CD4-positive, alpha-beta memory T cell (primary cell): ENCODE results near the gene VAT1L. TPM values are rescaled to one million over a fixed set of nuclear protein-coding genes. Genes with fewer than 3 reads are reported as not detected.

Experiments used
- CTCF ChIA-PET: fragments of 350-600 bp; sonication (Branson Sonifier 250); formaldehyde crosslinking; loops from one replicate; lab custom pipeline; 2021; ENCODE audit warnings: inconsistent platforms; ENCODE audit not compliant: partially characterized antibody; lab: Charles Lee
- POLR2A ChIA-PET: fragments of 350-600 bp; sonication (Branson Sonifier 250); formaldehyde crosslinking; loops from one replicate; lab custom pipeline; 2021; ENCODE audit not compliant: partially characterized antibody; lab: Charles Lee
- DNase-seq, 5 donors: peaks; one replicate each; pipeline versions ENCODE4 v3.0.0 to v3.0.0-alpha.2; 2020 to 2022; ENCODE audit warnings: mixed read lengths in 1 of 5
- H3K27ac ChIP-seq: one replicate; pipeline ENCODE4 v1.7.0; 2013; ENCODE audit warnings: low read depth, low read length
- H3K27me3 ChIP-seq: 2 replicates; pipeline ENCODE4 v1.7.0; 2013; ENCODE audit warnings: mild to moderate bottlenecking, low read length, moderate library complexity; ENCODE audit not compliant: insufficient read depth
- H3K36me3 ChIP-seq: 2 replicates; pipeline ENCODE4 v1.7.0; 2013; ENCODE audit warnings: mild to moderate bottlenecking, low read length, moderate library complexity; ENCODE audit not compliant: insufficient read depth
- H3K4me1 ChIP-seq: 2 replicates; pipeline ENCODE4 v1.7.0; 2013; ENCODE audit warnings: mild to moderate bottlenecking, low read length, moderate library complexity; ENCODE audit not compliant: insufficient read depth
- H3K4me3 ChIP-seq, 2 donors: one replicate each; pipeline ENCODE4 v1.7.0; 2013; ENCODE audit warnings: low read length in 2 of 2, mild to moderate bottlenecking in 1 of 2
- H3K9me3 ChIP-seq, 2 donors: one replicate each; pipeline ENCODE4 v1.7.0; 2013; ENCODE audit warnings: low read length in 2 of 2, control low read depth in 1 of 2; ENCODE audit not compliant: control insufficient read depth in 1 of 2
- H3K27ac Mint-ChIP-seq, 7 donors: one replicate each; pipeline ENCODE4 v1.8.0; 2020 to 2021; ENCODE audit warnings: mixed read lengths in 7 of 7, mild to moderate bottlenecking in 6 of 7, inconsistent platforms in 3 of 7, moderate library complexity in 3 of 7
- H3K27me3 Mint-ChIP-seq, 2 donors: one replicate each; pipeline ENCODE4 v1.8.0; 2020 to 2021; ENCODE audit warnings: mixed read lengths in 2 of 2
- H3K36me3 Mint-ChIP-seq, 2 donors: one replicate each; pipeline ENCODE4 v1.8.0; 2020 to 2021; ENCODE audit warnings: mixed read lengths in 2 of 2, inconsistent platforms in 1 of 2, mild to moderate bottlenecking in 1 of 2
- H3K4me1 Mint-ChIP-seq, 4 donors: one replicate each; pipeline ENCODE4 v1.8.0; 2020 to 2021; ENCODE audit warnings: mixed read lengths in 4 of 4, mild to moderate bottlenecking in 1 of 4
- H3K4me3 Mint-ChIP-seq, 8 donors: one replicate each; pipeline ENCODE4 v1.8.0; 2020 to 2021; ENCODE audit warnings: mixed read lengths in 8 of 8, mild to moderate bottlenecking in 7 of 8, moderate library complexity in 6 of 8, inconsistent platforms in 3 of 8
- H3K9me3 Mint-ChIP-seq, 8 donors: one replicate each; pipeline ENCODE4 v1.8.0; 2020 to 2021; ENCODE audit warnings: mixed read lengths in 8 of 8, mild to moderate bottlenecking in 5 of 8, inconsistent platforms in 3 of 8, moderate library complexity in 1 of 8
- intact Hi-C: fragments of 100-400 bp; cut with micrococcal nuclease; formaldehyde crosslinking; loops from one replicate; pipeline ENCODE4 v1.15.1; 2023
- polyA plus RNA-seq, 2 donors: library from polyadenylated mRNA; unstranded; fragments of 300-500 nt; fragmentation: Illumina TruSeq; gene quantifications; one replicate each; pipeline ENCODE4 v1.2.3, GENCODE V29; 2021
- total RNA-seq, 2 experiments: library from RNA; stranded (reverse); gene quantifications; one replicate each; pipeline ENCODE4 v1.2.3, GENCODE V29; 2021

The VAT1L gene
- total and polyA plus RNA-seq, 4 experiments from 2014 or later, result not detected

DNA sequence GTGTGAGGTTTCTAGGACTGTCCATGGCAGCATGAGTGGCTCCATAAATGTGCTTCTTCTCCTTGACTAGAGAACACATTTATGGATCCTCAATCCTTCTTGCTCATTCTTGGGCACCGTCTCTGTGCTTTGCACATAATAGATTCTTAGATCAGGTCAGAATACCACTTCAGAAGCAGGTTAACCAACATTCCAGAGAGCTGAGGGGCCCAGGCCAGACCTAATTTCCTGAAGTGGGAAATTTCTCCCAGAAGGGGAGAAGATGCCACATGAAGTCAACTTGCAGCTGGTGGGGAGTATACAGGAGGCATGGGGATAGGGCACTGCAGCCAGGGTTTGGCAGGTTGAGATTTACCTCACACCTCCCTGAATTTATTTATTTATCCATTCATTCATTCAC is 24.4 kb upstream of the VAT1L start:
- ChIA-PET CTCF (no interaction called here), POLR2A (no interaction called here)
- H3K36me3 Mint-ChIP-seq, result no peaks in the 10 kb centered on the region
- no peak overlapping the region for H3K27ac Mint-ChIP-seq
- Histone ChIP-seq H3K27ac (no peak overlapping the region), H3K27me3 (no peaks in the 10 kb centered on the region), H3K4me3 (no peak overlapping the region), H3K36me3 (no peaks in the 10 kb centered on the region), H3K9me3 (no peaks in the 10 kb centered on the region), H3K4me1 (no peaks in the 10 kb centered on the region)
- peaks cover 6 to 9% of the 10 kb centered on the region in 2 donors for H3K27me3 Mint-ChIP-seq
- H3K4me3 Mint-ChIP-seq, result no peak overlapping the region
- no peaks in the 10 kb centered on the region for H3K4me1 Mint-ChIP-seq
- intact Hi-C loops, result no loop called here
- DNase-seq, result no peak
- H3K9me3 Mint-ChIP-seq, result peaks cover 0 to 2% (median 0%) of the 10 kb centered on the region in 8 donors

DNA sequence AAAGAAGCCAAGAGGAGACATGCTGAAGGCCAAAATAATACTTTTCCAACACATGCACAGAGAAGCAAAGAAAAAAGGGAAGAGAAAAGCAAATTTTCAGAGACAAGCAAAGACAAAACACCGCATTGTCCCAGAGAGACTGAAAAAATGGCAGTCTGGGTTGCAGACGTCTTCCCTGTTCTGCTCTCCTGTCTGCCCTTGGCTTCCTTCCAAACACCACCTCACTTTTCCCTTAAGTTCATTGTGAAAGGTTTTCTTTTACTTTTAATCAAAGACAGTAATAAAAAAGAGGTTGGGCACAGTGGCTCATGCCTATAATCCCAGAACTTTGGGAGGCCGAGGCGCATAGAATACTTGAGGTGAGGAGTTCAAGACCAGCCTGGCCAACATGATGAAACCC is 21.2 kb upstream of the VAT1L start:
- Mint-ChIP-seq H3K27me3 (peaks cover 6 to 9% of the 10 kb centered on the region in 2 donors), H3K27ac (no peak overlapping the region), H3K36me3 (no peaks in the 10 kb centered on the region), H3K9me3 (peaks cover 0 to 2% (median 0%) of the 10 kb centered on the region in 8 donors), H3K4me1 (no peaks in the 10 kb centered on the region), H3K4me3 (no peak overlapping the region)
- H3K36me3 ChIP-seq, result no peaks in the 10 kb centered on the region
- ChIA-PET POLR2A (no interaction called here), CTCF (no interaction called here)
- H3K27me3 ChIP-seq, result no peaks in the 10 kb centered on the region
- intact Hi-C loops, result no loop called here
- H3K4me3 ChIP-seq, result no peak overlapping the region
- H3K9me3 ChIP-seq, result no peaks in the 10 kb centered on the region
- H3K4me1 ChIP-seq, result no peaks in the 10 kb centered on the region
- DNase-seq, result no peak
- no peak overlapping the region for H3K27ac ChIP-seq

DNA sequence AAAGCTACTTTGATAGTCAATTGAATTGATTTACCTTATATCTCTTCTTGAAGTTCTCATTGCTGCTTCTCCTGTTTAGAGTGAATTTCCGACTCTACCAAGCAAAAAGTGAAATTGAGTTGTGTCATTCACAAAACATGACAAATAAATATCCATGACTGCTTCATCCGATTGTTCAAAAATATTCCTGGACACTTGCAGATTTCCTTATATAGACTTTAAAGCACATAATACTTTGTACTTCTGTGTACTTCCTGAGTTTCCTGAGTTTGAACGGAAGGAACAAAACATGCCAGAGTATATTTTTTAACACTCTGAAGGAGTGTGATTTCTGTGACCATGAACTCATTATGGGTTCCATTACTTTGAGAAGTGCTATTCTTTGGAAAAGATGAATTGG is 20.5 kb upstream of the VAT1L start:
- DNase-seq, result no peak
- peaks cover 5 to 9% of the 10 kb centered on the region in 2 donors for H3K27me3 Mint-ChIP-seq
- Histone ChIP-seq H3K27ac (no peak overlapping the region), H3K36me3 (no peaks in the 10 kb centered on the region), H3K9me3 (no peaks in the 10 kb centered on the region), H3K4me3 (no peak overlapping the region), H3K4me1 (no peaks in the 10 kb centered on the region), H3K27me3 (no peaks in the 10 kb centered on the region)
- H3K4me1 Mint-ChIP-seq, result no peaks in the 10 kb centered on the region
- peaks cover 0 to 2% (median 0%) of the 10 kb centered on the region in 8 donors for H3K9me3 Mint-ChIP-seq
- no peaks in the 10 kb centered on the region for H3K36me3 Mint-ChIP-seq
- H3K27ac Mint-ChIP-seq, result no peak overlapping the region
- CTCF ChIA-PET, result no interaction called here
- H3K4me3 Mint-ChIP-seq, result no peak overlapping the region
- POLR2A ChIA-PET, result no interaction called here
- intact Hi-C loops, result no loop called here

DNA sequence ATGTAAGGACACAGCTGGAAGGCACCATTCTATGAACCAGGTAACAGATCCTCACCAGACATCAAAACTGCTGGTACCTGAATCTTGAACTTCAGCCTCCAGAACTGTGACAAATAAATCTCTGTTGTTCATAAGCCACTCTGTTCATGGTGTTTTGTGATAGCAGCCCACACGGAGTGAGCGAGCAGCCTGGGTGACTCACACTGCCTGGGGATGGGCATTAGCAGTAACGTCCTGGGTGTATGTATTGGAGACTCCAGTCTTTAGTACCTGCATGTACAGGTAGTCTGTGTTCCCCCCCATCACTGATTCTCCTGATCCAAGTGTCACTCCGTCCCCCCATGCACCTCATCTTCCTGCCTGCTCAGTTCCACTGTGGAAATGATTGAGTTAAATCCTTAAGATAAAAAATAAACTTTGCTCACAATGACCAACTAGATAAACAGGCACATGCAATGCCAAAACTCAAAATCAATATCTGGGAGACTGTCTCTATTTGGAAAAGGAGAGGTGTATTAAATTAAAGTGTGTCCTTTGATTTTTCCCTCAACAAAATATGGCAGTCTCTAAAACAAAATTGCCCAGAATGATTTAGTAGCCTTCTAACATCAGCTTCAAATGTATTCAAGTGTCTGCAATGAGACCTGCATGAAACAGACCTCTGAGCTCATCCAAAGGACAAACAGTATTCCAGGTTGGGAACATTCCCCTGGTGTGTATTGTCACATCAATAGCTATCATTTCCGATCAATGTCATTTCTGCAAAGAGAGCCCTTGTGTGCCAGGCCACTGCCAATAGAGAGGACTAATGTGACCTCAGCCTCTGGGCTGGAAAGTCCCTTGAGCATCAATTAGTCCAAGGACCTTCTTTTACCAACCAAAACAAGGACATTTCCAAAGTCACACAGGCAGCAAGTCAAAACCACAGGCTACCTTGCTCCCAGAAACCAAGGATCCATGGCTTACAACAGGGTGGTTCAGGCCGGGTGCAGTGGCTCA is 12.2 kb upstream of the VAT1L start:
- Histone ChIP-seq H3K27ac (no peak overlapping the region), H3K27me3 (no peaks in the 10 kb centered on the region), H3K36me3 (no peaks in the 10 kb centered on the region), H3K9me3 (no peaks in the 10 kb centered on the region), H3K4me3 (no peak overlapping the region), H3K4me1 (no peaks in the 10 kb centered on the region)
- no peaks in the 10 kb centered on the region for H3K36me3 Mint-ChIP-seq
- no peak overlapping the region for H3K27ac Mint-ChIP-seq
- no peaks in the 10 kb centered on the region for H3K9me3 Mint-ChIP-seq
- no peak overlapping the region for H3K4me3 Mint-ChIP-seq
- H3K27me3 Mint-ChIP-seq, result peaks cover 3 to 12% of the 10 kb centered on the region in 2 donors
- ChIA-PET CTCF (no interaction called here), POLR2A (no interaction called here)
- no peak for DNase-seq
- no peaks in the 10 kb centered on the region for H3K4me1 Mint-ChIP-seq
- intact Hi-C loops, result no loop called here

DNA sequence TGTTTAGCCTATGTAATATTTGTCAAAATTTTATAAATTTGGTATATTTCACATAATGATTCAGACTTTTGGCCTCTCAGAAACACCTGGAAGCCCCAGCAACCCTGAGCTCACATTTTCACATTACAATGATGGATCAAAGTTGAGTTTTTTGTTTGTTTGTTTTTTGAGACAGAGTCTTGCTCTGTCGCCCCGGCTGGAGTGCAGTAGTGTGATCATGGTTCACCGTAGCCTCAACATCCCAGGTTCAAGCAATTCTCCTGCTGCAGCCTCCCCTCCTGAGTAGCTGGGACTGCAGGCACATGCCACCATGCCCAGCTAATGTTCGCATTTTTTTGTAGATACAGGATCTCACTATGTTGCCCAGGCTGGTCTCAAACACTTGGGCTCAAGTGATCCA is 10.6 kb upstream of the VAT1L start:
- Histone ChIP-seq H3K4me1 (no peaks in the 10 kb centered on the region), H3K9me3 (no peaks in the 10 kb centered on the region), H3K36me3 (no peaks in the 10 kb centered on the region), H3K27me3 (no peaks in the 10 kb centered on the region), H3K27ac (no peak overlapping the region), H3K4me3 (no peak overlapping the region)
- intact Hi-C loops, result no loop called here
- Mint-ChIP-seq H3K9me3 (no peaks in the 10 kb centered on the region), H3K4me1 (no peaks in the 10 kb centered on the region), H3K4me3 (no peak overlapping the region), H3K27me3 (peaks cover 4 to 12% of the 10 kb centered on the region in 2 donors), H3K27ac (no peak overlapping the region), H3K36me3 (no peaks in the 10 kb centered on the region)
- ChIA-PET CTCF (no interaction called here), POLR2A (no interaction called here)
- DNase-seq, result no peak

DNA sequence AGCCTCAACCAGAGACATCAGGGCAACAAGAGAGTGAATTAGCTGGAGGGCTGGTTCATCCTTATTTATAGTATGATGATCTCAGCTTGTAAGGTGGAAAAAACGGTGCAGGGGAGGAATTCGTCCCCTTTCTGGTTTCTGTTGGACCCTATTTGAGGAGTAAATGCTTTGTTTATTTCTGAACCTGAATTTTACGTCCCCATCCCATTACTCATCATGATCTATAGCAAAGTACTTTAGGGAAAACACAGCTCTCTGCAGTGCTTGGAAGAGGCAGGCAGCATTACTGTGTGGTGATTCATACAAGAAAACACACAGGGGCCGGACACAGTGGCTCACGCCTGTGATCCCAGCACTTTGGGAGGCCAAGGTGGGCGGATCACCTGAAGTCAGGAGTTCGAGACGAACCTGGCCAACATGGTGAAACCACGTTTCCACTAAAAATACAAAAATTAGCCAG is 8.0 kb upstream of the VAT1L start:
- H3K27me3 ChIP-seq, result peaks cover 2% of the 10 kb centered on the region
- H3K4me3 ChIP-seq, result no peak overlapping the region
- no peak for DNase-seq
- intact Hi-C loops, result no loop called here
- Mint-ChIP-seq H3K27ac (no peak overlapping the region), H3K9me3 (no peaks in the 10 kb centered on the region), H3K4me3 (no peak overlapping the region), H3K4me1 (no peaks in the 10 kb centered on the region), H3K36me3 (no peaks in the 10 kb centered on the region), H3K27me3 (peaks cover 6 to 10% of the 10 kb centered on the region in 2 donors)
- POLR2A ChIA-PET, result no interaction called here
- H3K36me3 ChIP-seq, result no peaks in the 10 kb centered on the region
- no peak overlapping the region for H3K27ac ChIP-seq
- no peaks in the 10 kb centered on the region for H3K4me1 ChIP-seq
- no peaks in the 10 kb centered on the region for H3K9me3 ChIP-seq
- CTCF ChIA-PET, result no interaction called here

DNA sequence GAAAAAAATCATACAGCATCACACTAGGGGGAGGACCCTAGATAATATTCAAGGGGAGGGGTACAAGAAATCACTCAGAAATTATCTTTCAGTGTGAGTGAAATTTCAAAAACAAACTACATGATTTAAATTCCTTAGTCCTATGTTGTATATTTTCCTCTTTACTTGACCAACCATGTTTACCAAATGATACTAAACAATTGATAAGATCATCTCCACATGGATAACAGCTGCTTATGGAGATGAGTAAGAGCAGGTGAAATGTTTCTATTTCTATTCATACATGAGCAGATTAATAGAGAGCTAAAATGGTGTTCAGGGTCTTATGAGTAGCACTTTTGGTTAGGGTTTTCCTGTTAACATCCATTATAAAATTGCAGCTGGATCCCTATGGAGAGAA is 7.3 kb upstream of the VAT1L start:
- Histone ChIP-seq H3K4me3 (no peak overlapping the region), H3K4me1 (no peaks in the 10 kb centered on the region), H3K9me3 (no peaks in the 10 kb centered on the region), H3K27me3 (peaks cover 4% of the 10 kb centered on the region), H3K27ac (no peak overlapping the region), H3K36me3 (no peaks in the 10 kb centered on the region)
- intact Hi-C loops, result no loop called here
- ChIA-PET CTCF (no interaction called here), POLR2A (no interaction called here)
- Mint-ChIP-seq H3K27ac (no peak overlapping the region), H3K36me3 (no peaks in the 10 kb centered on the region), H3K9me3 (no peaks in the 10 kb centered on the region), H3K4me3 (no peak overlapping the region), H3K27me3 (peaks cover 7 to 12% of the 10 kb centered on the region in 2 donors), H3K4me1 (no peaks in the 10 kb centered on the region)
- no peak for DNase-seq
